CD4-positive, alpha-beta T cell treated with Interleukin-21 for 1 hour (primary cell): ENCODE measurements around the gene BHLHE23.

Source experiments
- DNase-seq: peaks from one replicate; pipeline ENCODE4 v3.0.0-alpha.2; 2020

BHLHE23 gene

DNA sequence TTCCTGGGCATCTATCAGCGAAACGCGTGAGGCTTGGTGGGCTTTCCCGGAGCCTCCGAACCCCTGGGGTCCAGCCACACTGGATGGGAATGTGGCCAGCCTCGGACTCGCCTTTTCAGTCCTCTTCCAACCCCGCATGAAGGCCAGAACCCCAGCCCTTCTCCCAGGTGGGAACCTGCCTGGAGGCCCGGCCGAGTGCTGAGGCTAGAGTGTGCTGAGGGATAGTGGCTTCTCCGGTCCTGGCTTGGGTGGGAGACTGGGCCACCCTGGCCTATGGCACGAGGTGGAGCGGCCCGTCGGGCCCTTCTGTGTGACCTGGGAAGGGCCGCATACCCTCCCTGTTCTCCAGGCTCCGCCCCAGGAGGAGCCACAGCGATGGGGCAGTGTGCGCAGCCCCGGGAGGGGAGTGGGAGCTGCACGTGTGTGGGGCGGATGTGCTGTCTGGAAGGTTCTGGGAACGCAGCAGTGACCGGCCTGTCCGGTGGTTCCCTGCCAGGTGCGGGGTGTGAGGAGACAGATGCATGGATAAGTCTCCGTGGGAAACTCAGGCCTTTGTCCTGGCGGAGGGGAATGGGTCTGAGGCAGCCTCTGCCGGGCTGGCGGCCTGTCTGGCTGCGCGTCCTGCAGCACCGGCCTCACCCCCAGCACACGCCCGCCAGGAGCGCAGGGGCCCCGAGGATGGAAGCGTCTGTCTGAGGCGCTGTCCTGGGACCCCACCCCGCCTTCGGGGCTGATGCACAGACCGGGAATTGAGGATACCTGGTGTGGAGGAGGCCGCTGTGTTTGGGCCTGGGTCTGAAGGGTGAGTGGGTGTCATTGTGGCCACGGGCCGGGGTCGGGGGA lies 1.1 kb upstream of the BHLHE23 start:
- DNase-seq = no peak

DNA sequence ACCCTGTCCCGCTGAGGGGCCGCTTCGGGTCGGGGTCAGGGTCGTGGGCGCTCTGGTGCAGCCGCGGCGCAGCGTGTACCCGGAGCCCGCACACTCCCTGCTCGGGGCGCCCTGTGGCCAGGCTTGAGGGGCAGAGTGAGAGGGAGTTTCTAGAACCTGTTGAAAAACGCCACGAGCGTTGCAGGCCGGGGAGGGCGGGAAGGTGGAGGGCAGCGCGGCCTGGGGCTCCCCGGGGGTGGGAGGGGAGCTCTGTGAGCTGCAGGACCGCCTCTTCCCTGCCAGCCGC lies 539 bp upstream of the BHLHE23 start:
- no peak for DNase-seq

DNA sequence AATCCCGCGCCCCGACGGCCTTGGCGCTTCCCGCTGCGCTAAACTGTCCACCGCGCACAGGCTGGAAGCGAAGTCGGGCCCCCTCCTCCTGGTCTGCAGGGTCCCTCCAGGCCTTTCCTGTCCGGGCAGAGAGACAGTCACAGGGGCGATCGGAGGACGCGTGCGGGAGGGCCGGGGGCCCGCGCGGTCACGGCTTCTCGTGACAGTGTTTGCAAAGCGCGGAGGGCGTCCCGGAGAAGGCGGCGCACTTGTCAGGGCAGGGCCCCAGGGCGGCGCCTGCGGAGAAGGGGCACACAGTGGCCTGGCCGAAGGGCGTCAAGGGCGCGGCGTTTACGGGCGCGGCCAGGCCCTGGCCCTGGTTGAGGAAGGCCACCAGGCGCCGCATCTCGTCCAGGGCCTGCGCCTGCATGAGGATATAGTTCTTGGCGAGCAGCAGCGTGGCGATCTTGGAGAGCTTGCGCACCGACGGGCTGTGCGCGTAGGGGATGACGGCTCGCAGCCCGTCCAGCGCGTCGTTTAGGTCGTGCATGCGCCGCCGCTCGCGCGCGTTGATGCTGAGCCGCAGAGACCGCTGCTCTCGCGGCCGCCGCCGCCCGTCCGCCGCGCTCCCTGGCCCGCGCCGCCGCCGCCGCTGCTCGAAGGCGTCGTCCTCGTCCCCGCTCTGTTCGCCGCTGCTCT lies 763 bp downstream of the BHLHE23 start:
- no peak for DNase-seq

DNA sequence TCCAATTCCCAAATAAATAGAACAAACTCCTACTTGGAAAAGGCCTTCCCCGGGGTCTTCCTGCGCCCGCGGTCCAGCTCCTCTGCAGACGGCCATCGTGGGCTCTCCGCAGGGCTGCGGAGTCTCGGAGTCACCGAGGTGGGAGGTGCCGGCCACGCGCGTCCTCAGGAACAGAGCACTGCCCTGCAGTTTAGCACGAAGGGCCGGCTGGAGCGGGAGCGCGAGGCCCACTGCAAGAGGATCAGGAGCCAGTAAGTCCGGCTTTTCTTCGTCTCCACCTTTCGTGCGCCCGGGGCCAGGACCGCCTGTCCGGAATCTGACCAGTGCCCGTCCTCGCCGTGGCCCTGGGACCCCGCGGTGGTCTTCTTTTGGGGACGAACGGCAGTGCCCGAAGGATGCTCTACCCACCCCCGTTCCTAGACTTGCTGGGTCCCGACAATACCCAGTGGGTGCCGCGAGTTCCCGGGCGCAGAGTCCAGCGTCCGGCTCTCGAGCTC lies 1.4 kb downstream of the BHLHE23 start:
- no peak for DNase-seq

DNA sequence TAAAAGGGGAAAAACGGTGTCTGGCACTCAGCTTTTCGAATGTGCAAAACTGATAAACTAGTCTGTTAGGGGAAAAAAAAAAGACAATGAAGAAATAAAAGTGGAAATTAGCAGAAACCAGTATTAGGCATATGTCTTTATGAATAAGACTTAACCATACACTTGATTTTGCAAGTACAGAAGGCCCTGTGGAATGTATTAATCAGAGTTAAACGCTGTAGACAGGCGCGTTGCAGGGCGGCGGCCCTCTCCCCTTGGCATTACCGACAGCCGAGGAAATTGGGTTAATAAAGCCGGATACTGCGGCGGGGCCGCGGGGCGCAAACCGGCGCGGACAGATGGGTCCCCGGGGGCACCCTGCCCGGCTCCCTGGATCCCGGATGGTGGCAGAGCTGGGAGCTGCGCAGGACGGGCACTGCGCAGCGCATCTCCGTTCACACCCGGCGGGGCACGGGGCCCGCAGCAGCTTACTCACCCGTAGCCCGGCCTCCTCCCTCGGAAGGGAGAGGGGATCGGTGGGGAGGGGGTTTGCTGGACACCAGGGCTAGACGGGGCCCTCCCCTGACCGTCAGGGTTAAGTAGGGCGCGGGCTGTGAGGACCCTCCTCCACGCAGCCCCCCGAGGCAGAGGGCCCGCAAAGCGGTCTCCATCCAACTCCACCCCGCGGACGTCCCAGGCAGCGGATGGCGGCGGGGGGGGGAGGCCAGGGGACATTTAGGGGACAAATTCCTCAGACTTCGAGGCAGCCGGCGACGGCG lies 2.0 kb downstream of the BHLHE23 start:
- no peak for DNase-seq

DNA sequence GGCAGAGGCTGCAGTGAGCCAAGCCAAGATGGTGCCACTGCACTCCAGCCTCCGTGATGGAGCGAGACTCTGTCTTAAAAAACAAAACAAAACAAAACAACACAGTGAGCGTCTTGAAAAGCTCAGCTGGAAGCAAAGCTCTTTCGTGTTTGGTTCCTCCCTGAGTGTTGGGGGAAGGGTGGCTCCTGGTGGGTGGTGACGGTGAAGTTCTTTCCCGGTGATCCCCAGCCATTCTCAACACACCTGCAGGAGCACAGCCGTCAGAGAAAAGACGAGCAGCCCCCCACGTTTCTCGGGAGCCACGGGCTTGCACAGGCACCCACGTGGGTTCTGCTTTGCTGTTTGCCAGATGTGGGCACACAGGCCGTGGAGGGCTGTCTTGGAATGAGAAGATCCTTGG lies 3.2 kb downstream of the BHLHE23 start:
- DNase-seq = no peak

DNA sequence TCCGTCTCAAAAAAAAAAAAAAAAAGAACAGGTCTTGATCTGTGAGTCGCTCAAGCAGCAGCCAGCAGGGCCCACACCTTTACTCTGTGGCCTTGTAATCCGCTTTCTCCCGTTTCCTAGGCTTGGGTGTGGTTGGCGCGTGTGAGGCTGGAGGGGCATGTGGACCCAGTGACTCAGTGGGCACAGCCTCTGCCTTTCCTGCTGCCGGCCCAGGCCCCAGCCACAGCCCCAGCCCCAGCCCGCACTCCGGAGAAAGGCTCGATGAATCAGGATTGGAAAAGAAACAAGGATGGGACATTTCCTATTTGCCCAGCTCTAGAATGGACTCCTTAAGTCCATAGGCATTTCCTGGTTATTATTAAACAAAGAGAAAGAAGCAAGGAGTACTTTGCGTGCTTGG lies 4.3 kb downstream of the BHLHE23 start:
- no peak for DNase-seq

DNA sequence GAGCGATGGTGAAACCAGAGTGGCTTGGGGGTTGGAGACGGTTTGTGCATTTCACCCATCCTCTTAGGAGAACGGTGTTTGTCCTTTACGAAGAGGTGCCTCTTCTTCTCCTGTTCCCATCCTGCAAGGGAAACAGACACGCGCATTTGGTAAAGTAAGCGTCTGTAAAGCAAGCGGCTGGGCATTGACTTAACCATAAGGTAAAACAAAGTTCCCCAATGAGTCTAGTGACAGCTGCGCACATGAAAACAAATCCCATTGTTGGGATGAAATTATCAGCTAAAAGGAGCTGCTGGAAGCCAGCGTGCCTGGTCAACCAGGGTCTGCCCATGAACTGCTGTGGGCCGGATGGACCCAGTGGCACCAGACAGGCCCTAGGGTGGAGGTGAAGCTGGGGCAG lies 5.8 kb downstream of the BHLHE23 start:
- DNase-seq = no peak

DNA sequence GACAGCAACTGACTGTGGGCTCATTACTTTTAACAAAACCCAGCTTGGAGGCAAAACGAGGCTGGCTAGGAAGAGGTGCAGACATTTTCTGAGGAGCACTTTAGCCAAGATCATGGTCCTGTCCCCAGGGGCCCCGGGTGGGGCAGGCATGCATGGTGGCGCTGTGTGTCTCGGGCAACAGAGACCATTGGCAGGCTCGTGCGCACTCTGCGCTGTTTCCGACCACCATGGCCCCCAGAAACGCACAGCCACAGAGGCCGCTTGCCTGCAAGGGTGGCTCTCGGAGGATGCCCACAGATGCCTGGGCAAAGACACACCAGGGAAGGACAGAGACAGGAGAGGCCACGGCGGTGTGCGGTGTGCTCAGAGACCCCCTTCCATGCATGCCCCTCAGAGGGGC lies 6.7 kb downstream of the BHLHE23 start:
- DNase-seq = no peak

DNA sequence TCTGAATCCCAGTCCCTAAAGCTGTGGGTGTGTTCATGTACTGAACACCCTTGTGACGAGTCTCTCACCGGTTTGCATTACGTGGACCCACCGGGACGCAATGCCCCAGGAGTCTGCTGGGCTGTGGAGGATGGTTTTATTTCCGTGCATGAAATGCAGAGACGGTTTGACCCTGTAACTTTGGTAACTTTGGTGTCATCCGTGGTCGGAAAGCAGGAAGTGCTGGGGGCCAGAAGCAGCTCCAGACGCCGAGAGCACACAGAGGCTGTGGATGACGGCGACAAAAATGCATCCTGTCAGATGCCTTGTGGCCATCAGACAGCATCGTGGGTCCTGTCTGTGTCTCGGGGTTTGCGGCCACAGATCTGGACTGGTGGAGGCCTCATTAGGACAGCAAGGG lies 7.2 kb downstream of the BHLHE23 start:
- DNase-seq = no peak

DNA sequence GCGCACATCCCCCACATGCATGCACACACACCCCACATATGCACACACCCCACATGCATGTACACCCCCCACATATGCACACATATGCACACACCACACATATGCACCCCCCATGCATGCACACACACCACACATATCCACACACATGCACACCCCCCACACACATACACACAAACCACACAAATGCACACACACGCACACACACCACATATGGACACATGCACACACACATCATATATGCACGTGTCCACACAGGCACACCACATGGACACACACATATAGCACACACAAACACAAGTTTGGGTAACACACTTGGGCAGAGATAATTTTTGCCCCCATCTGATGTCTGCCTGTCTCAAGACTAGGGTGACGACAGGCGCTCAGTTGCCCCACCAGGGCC lies 8.3 kb downstream of the BHLHE23 start:
- no peak for DNase-seq

DNA sequence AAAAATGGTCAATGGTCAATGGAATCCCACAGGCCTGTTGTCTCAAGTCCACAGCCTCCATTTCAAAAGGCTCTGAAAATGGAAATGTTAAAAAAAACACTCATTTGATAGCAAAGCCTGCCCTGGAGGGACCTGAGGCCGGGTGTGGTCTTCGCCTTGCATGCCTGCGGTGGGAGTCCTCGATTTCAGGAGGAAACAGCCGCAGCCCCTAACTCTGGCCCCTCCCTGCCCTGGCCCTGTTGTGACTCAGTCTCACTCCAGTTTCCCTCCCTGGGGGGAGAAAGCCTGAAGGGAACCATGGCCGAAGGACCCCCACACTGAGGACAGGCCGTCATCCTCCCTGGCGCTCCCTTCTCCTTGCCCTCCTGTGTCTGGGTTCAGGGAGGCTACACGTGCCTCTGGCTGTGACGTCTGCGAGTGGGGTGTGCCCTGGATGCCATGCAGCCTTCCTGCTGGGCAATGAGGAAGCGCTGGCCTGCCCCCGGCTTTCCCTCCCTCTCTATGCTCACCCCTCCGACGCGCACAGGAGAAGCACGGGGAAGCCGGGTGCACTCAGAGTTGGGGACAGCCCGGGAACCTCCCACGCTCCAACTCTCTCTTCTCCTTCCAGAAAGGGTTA lies 9.2 kb downstream of the BHLHE23 start:
- no peak for DNase-seq

DNA sequence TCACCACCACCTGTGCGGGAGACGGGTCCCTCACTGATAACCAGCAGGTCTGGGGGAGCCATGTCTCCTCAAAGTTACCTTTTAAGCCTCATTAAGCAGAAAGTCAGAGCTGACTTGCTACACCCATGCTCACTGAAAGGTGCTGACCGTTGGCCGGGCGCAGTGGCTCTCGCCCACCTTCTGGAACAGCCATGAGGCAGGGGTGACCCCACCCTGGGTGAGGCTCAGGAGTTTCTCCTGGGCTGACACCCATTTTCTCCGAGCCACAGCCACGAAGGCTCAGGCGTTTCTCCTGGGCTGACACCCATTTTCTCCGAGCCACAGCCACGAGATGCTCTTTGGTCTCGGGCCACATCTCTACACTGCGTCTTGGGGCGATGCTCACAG lies 10.2 kb downstream of the BHLHE23 start:
- no peak for DNase-seq

DNA sequence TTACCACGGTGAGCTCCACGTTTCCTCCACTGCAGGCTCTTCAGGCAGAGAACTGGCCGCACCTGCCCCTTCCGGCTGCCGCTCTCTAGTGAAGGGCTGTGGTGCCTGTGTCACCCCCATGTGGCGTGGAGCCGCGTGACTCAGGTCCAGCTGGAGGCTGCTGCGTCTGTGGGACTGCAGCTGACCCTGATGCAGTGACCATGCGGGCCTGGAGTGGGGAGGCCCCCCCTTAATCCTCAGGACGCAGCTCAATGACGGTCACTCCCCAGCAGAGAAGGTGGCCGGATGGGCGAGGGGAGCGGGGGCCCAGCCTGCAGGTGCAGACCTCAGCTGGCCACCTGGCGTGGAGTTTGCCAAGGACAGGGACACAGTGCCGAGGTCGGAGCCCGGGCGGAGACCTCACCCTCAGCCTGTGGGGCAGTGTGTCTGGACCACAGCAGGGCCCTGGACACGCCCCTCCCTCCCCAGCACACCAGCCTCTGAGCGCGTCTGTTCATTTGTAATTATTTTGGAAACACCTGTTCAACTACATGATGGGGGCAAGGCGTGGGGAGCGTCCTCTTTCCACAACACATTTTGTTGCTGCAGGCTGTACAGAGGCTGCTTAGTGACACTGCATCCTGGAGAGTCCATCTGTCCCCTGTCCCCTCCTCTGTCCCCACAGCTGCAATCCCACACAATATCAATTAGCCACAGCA lies 10.7 kb downstream of the BHLHE23 start:
- DNase-seq = no peak

DNA sequence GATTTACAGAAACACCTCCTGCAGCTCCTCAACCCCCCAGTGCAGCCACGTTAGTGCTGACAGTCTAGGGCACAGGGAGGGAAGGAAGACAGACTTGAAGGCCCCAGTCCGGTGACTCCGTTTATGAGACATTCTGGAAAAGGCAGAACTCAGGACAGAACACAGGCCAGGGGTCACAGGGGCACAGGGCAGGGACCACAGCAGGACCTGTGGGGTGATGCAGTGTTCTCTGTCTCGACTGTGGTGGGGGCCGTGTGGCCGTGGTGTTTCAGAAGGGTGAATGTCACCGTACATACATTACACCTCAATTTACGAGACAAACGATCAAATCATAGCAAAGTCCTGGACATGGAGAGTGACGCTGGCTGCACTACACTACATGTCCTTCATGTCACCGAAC lies 11.3 kb downstream of the BHLHE23 start:
- no peak for DNase-seq

DNA sequence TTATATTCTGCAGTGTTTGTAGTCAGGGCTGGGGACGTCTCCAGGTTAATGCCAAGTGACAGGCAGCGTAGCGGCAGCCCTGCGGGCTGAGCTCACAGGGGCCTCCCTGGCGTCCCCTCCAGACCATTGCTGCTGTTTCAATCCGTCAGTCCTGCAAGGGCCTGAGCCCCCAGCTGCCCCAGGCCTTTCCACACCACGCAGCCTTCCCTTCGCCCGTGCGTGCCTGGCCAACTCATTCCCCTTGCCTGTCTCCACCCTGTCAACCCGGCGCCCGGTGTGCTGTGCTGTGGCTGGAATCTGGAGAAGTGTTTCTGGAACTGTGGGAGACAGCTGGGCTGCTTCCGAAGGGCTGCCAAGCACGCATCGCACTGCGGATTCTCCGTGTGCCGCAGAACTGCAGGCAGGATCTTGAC lies 11.9 kb downstream of the BHLHE23 start:
- no peak for DNase-seq

DNA sequence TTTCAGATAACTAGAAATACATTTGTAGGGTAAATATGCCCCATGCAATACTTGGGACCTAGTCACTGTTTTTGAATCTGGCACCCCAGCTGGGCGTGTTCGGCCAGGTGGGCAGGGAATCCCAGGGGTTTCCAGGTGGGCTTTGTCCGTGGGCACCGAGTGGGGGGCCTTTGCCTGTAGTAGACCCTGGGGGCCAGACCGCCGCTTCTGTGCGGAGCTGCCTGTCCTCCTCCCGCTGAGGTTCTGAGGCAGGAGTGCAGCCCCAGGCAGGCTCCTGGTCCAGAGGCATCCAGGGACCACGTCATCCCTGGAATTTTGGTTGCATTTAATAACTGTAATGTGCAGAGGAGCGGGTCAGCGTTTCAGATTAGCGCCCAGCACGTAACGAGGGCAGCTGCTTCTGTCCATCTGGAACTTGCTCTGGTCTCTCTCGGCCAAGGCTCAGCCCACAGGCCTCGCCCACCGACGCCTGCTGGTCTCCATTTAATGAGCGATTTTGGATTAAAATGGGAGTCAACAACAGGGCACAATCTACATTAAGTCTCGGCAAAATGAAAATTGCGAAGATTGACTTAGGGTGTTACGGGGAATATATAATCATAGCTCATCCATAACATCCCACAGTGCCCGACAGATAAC lies 12.8 kb downstream of the BHLHE23 start:
- DNase-seq = no peak

DNA sequence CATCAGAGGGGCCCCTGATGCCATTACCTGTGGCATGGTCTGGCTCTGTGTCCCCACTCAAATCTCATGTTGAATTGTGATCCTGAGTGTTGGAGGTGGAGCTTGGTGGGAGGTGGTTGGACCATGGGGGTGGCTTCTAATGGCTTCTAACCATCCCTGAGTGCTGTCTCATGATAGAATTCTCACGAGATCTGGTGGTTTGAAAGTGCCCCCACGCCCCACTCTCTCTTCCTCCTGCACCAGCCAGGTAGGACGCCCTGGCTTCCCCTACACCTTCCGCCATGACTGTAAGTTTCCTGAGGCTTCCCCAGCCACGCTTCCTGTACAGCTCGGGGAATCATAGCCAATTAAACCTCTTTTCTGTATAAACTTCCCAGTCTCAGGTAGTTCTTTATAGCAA lies 14.9 kb downstream of the BHLHE23 start:
- no peak for DNase-seq

DNA sequence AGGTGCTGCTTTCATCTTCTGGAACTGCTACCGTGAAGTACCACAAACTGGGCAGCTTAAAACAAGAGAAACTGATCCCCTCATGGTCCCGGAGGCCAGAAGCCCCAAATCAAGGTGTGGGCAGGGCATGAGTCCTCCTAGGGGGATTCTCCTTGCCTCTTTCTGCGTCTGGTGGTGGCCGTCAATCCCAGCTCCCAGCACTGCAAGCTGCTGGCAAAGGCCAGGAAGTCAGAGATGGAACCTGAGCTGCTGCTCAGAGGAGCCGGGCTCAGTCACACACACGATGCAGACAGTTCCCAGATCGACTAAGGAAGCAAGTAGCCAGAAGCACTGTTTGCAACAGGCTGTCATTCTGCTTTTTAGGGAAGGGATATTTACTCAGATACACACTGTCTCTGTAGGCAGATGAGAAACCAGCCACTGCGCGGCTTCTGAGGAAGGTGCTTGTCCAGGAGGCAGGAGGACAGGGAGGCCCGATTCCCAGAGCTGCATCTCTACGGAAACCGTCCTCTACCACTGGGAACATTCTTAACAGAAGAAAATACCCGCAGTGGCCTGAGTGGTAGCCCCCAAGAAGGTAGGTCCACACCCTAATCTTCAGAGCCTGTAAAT lies 15.5 kb downstream of the BHLHE23 start:
- no peak for DNase-seq

DNA sequence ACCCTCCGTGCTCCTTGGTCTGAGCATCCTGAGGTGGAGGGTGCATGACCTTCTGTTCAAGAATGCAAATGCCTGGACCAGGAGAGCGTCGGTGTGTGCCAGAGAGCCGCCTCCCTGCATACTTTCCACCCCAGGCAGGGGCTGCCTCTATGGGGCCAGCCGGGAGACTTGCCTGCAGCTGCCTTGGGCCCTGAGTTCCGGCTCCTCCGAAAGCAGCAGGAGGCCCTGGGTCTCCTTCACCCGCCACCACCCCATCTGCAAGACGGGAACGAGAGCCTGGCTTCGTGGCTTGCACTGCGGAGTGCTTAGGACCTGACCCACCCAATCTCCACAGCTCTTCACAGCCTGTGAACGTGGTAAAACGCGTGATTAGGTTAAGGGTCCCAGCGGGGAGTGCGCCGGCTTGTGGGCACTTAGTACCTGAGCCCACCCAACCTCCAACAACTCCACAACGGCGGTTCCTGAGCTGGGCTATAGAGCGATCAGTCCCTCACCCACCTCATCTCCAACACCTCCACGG lies 16.4 kb downstream of the BHLHE23 start:
- DNase-seq = no peak

DNA sequence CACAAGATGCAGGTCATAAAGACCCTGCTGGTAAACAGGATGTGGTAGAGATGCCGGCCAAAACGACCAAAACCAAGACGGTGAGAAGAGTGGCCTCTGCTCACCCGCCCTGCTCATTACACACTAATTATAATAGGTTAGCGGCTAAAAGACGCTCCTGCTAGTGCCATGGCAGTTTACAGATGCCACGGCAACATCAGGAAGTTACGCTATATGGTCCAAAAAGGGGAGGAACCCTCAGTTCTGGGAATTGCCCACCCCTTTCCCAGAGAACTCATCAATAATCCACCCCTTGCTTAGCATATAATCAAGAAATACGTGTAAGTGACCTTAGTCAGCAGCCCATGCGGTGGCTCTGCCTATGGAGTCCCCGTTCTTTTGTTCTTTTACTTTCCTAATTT lies 17.6 kb downstream of the BHLHE23 start:
- peak; percentile 32 for DNase-seq

DNA sequence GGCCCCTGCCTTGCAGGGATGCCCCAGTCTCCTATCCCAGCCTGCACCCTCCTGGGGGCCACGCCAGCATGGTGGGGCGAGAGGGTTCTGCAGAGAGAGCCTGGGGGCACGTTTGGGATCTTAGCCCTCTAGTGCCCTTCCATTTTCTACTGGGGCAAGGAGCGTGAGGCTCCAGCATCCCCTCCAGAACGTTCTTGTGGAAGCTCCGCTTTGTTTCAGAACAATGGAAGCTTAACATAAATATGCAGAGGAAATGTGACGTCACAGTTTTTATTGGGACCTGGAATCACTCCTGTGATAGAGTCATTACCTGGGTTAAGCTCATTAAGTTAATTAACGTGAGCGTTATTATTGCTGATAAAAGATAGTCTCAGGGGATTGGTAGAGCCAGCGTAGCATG lies 19.6 kb downstream of the BHLHE23 start:
- no peak for DNase-seq
